Measurements from ENCODE around the gene PLEKHD1. TPM values are rescaled to one million over a fixed set of nuclear protein-coding genes. Genes with fewer than 3 reads are reported as not detected.

The PLEKHD1 gene
- total and polyA plus RNA-seq, 9 donors = under 0.01 to 0.15 (median 0.08) TPM; not detected in 3

GRCh38 chr14:69532561-69533340 is 48.2 kb downstream of the PLEKHD1 start:
- Histone ChIP-seq H3K4me3 (no peak overlapping the region), H3K9me3 (no peaks in the 10 kb centered on the region), H3K27me3 (no peaks in the 10 kb centered on the region), H3K4me1 (ENCODE audit: insufficient read depth) (no peaks in the 10 kb centered on the region), H3K36me3 (no peaks in the 10 kb centered on the region), H3K27ac (no peak overlapping the region)
- intact Hi-C loops (cut with DNase I) = no loop called here
- WGBS, 3 donors = 31 to 55% (median 41%) methylated on average over 3 of the region's 3 CpGs
- TF ChIP-seq CTCF (IDR thresholded peaks at IDR 0.05) (no peak), POLR2A (IDR thresholded peaks at IDR 0.05) (no peak), EP300 (IDR thresholded peaks at IDR 0.05) (no peak)
- DNase-seq = no peak

- no peak for TF ChIP-seq EP300 (IDR thresholded peaks at IDR 0.05)
- no peak for TF ChIP-seq POLR2A (IDR thresholded peaks at IDR 0.05)
- no peak for TF ChIP-seq CTCF (IDR thresholded peaks at IDR 0.05)
- no peaks in the 10 kb centered on the region for H3K9me3 ChIP-seq
- DNase-seq = peak in 3 of 5 donors; percentile 28 to 41 (median 28)
- intact Hi-C loops (cut with DNase I) = no loop called here
- H3K4me3 ChIP-seq = no peak overlapping the region
- no peaks in the 10 kb centered on the region for H3K27me3 ChIP-seq
- WGBS, 3 donors = 1 to 3% (median 1%) methylated on average over 4 of the region's 4 CpGs
- no peaks in the 10 kb centered on the region for H3K4me1 ChIP-seq (ENCODE audit: insufficient read depth)
- no peak overlapping the region for H3K27ac ChIP-seq
- H3K36me3 ChIP-seq = no peaks in the 10 kb centered on the region
These were observed 50.8 kb downstream of the PLEKHD1 start for GRCh38 chr14:69535230-69535848.

- H3K9me3 ChIP-seq = no peaks in the 10 kb centered on the region
- no peaks in the 10 kb centered on the region for H3K36me3 ChIP-seq
- intact Hi-C loops (cut with DNase I) = no loop called here
- H3K4me3 ChIP-seq = no peak overlapping the region
- DNase-seq = no peak
- no peak for TF ChIP-seq CTCF (IDR thresholded peaks at IDR 0.05)
- TF ChIP-seq POLR2A (IDR thresholded peaks at IDR 0.05) = no peak
- no peak for TF ChIP-seq EP300 (IDR thresholded peaks at IDR 0.05)
- no peak overlapping the region for H3K27ac ChIP-seq
- H3K27me3 ChIP-seq = no peaks in the 10 kb centered on the region
- no peaks in the 10 kb centered on the region for H3K4me1 ChIP-seq (ENCODE audit: insufficient read depth)
These were observed 52.4 kb downstream of the PLEKHD1 start for GRCh38 chr14:69536971-69537370.

- Histone ChIP-seq H3K4me3 (no peak overlapping the region), H3K4me1 (ENCODE audit: insufficient read depth) (no peaks in the 10 kb centered on the region), H3K27ac (no peak overlapping the region), H3K27me3 (no peaks in the 10 kb centered on the region), H3K36me3 (no peaks in the 10 kb centered on the region), H3K9me3 (no peaks in the 10 kb centered on the region)
- DNase-seq = no peak
- 82 to 90% (median 85%) methylated on average over 1 of the region's 1 CpG for WGBS, 3 donors
- TF ChIP-seq EP300 (IDR thresholded peaks at IDR 0.05) = no peak
- TF ChIP-seq POLR2A (IDR thresholded peaks at IDR 0.05) = no peak
- no peak for TF ChIP-seq CTCF (IDR thresholded peaks at IDR 0.05)
- intact Hi-C loops (cut with DNase I) = no loop called here
These were observed 53.4 kb downstream of the PLEKHD1 start for GRCh38 chr14:69537900-69538299.

All from ovary (tissue), 9 donors.